NCI-H82 (cell line): ENCODE results near the gene METRNL.

ENCODE experiments used
- DNase-seq: peaks from one replicate; lab custom pipeline; 2025; lab: John Stamatoyannopoulos, UW

METRNL gene

DNA sequence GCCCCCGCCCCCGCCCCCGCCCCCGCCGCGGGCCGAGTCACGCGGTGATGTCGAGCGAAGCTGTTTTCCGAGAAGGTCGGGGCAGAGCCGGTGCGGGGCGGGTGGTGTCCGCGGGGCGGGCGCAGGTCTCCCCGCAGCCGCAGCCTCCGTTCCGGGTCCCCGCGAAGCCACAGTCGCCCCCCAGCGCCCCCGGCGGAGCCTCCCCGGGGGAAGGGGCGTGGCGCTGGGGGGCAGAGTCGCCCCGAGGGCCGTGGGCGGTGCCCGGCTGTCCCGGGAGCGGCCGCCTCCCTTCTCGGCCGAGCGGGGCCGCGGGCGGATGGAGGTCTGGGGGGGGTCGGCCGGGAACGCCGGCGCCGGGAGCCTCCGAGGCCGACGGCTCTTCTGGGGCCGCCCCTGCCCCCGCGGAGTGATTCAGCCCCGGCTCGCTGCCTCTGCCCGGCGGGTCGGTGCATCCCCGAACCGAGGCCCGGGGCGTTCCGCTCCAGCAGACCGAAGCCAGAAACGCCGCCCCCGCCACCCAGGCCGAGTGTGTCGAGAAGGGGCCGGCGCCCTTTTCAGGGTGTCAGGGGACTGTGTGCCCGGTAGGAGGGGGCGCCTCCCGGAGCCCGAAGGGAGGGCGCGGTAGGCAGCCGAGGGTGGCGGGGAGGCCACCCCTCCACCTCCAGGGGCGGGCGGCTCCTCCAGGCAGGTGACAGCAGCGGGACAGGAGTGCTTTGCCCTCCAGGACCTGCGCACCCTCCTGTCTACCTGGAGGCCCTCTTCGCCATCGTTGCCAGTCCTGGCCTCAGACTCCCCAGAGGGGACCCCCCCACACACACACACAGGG lies 1.7 kb downstream of the METRNL start:
- no peak for DNase-seq

DNA sequence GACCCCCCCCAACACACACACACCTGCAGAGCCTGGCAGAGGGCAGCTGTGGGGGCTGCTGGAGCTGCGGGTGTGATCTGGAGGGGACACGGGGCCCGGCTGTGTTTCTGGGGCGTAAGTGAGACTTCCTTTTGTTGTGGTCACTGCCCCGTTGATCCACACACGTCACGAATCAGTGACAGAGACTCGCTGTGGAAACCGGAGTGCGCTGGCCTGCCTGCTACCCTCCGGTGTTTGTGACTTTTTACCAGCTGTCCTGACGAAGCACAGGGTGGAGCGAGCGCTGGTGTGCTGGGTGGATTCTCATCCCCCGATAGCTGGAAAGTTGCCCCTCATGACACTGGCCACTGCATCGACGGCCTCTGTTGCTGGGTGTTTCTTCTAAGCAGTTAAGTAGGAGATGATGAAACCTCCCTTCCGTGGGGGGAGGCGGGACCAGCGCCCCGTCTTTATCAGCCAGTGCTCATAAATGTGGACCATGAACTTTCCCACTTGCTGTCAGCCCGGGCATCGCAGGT lies 2.3 kb downstream of the METRNL start:
- DNase-seq = no peak

- no peak for DNase-seq
Observed at GRCh38 chr17:83082424-83082823, 3.0 kb downstream of the METRNL start.

DNA sequence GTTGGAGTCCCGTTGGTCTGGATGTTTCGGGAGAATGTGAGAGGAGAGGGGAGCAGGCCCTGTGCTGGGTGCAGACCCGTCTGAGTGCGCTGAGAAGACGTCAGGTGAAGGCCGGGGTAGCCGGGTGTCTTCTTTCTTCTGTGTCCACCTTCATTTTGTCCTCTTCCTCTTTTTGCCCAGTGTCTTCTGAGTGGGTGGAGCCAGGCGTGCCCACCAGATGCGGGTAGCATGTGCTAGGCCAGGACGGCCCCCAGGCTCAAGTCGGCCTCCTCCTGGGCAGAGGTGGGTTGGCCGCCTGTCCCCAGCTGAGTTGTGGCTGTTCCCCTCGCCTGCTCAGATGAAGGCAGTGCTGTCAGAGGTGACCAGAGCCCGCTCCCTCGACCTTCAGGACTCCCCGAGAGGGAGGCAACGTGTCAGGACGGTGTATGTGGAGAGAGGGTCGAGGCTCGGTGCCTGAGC lies 3.5 kb downstream of the METRNL start:
- no peak for DNase-seq

DNA sequence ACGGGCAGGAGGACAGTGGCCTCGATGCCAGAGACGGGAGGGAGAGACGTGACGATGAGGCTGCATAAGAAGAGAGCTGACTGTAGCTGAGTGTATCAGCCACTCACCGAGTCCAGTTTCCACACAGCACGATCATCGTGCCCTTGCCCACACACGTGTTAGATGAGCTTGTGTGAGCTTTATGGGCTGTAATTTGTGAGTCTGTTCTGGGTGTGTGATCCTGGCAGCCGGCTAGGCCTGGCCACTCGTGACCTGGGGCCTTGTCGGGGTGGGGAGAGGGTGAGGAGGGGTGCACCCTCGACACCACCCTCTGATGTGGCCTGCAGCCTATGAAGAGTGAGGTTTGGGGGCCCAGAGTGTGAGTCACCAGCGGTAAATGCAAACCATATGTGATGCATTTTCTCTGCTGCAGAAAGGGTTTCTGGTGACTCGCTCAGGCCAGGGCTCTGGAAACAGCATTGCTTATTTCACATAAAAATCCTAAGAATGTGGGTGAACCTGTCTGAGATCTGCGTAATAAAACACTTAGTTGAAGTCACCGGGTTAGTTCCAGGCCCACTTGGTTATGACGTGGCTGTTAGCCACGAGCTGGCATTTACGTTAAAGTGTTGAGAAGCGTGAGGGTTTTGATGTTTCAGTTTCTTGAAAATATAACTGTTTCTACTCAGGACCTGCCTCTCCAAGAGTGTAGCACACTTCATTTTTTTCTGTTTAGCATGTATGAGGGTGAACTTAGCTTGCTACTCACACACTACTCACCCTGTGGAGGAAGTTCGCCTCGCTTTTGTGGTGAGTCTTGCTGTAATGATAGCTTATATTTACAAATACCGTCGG lies 4.2 kb downstream of the METRNL start:
- DNase-seq = no peak

- DNase-seq = no peak
Observed at GRCh38 chr17:83084214-83084613, 4.8 kb downstream of the METRNL start.

DNA sequence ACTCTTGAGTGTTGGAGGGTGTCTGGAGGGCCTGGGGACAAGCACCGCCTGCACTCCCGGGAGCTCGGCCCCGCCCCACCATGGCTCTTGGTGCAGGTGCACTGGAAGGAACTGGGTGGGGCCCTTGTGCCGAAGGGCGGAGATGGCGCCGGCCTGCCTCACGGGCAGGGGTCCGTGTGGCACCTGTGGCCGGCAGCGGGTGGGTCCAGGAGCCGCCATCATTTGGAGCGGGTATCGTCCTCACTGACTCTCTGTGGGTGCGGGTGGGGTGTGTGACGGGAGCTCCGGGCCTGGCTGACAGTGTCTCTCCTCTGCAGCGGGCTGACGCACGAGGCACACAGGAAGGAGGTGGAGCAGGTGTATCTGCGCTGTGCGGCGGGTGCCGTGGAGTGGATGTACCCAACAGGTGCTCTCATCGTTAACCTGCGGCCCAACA lies 5.2 kb downstream of the METRNL start:
- DNase-seq = no peak

GRCh38 chr17:83085103-83085502 lies 5.7 kb downstream of the METRNL start:
- DNase-seq = no peak

- no peak for DNase-seq
Observed at GRCh38 chr17:83085526-83086198, 6.3 kb downstream of the METRNL start.

- no peak for DNase-seq
Observed at GRCh38 chr17:83086199-83086880, 6.9 kb downstream of the METRNL start.

- DNase-seq = peak; percentile 35
Observed at GRCh38 chr17:83086907-83087787, 7.7 kb downstream of the METRNL start.

GRCh38 chr17:83087788-83088360 lies 8.5 kb downstream of the METRNL start:
- no peak for DNase-seq

GRCh38 chr17:83088451-83088850 lies 9.0 kb downstream of the METRNL start:
- no peak for DNase-seq

GRCh38 chr17:83088909-83089308 lies 9.5 kb downstream of the METRNL start:
- no peak for DNase-seq

GRCh38 chr17:83089328-83090132 lies 10.1 kb downstream of the METRNL start:
- DNase-seq = no peak

- no peak for DNase-seq
Observed at GRCh38 chr17:83090444-83091256, 11.2 kb downstream of the METRNL start.

DNA sequence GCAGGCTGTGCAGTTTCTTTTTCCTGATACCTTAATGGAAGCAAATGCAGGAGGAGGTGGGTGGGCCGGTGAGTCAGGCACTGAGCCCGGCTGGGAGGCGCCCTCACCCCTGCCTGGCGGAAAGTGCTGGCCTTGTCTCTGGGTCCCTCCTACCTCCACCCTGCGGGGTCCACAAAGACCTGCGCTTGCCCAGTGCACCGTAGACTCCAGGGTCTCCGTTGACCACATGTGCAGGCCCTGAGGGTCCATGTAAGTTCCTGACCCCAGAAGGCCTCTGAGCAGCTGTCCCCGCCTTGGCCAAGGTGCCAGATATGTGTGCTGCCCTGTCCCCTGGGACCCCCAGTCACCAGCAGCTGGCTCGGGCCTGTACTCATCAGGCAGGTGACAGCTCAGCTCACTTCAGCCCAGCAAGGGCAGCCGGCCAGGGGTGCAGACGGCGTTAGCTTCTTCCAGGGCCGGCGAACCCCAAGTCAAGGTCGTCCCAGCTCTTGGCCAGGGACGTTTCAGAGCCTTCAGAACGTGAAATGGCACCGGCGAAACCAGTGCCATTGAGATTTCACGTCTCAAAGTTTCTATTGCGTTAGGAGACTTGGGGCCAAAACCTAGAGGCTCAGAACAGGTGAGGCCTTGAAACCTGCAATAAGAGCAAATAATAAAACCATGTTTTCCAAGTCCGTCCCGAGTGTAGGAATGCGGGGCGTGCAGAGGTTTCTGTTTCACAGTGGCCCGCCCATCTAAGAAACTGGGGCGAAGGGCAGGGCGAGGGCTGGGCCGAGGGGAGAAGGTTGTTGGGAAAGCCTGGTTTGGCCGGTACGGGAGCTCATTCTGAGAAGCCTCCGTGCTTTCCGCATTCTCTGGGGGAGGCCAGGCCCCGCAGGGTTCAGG lies 12.1 kb downstream of the METRNL start:
- DNase-seq = no peak

DNA sequence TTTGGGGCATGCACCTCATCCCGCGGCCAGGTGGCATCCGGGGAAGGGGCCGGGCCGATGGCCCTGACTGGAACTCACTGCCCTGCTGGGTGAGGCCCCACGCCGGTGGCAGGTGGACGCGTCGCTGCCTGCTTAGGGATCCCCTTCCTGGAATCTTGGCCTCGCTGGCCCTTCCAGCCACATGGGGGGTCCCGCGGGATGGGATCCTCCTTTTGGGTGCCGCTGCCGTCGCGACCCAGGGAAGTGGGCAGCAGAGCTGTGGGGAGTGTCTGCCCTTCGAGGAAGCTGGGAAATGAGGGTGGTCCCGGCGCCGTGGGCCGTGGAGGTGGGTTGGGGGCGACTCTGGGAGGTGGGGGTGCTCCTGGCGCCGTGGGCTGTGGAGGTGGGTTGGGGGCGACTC lies 12.8 kb downstream of the METRNL start:
- no peak for DNase-seq
